Activated CD8-positive, alpha-beta memory T cell treated with anti-CD3 and anti-CD28 coated beads, Interleukin-2, amount 50 U/mL, for 1 hour (primary cell): ENCODE measurements around the gene SDE2.
"Not testable (repeated sequence)": the region's sequence is repeated elsewhere in the genome, so short reads cannot be mapped to it uniquely, and the experiment has no call there.

Experiments used
- DNase-seq: peaks from one replicate; pipeline ENCODE4 v3.0.0-alpha.2; 2020; ENCODE audit errors: extremely low read depth

SDE2 gene

DNA sequence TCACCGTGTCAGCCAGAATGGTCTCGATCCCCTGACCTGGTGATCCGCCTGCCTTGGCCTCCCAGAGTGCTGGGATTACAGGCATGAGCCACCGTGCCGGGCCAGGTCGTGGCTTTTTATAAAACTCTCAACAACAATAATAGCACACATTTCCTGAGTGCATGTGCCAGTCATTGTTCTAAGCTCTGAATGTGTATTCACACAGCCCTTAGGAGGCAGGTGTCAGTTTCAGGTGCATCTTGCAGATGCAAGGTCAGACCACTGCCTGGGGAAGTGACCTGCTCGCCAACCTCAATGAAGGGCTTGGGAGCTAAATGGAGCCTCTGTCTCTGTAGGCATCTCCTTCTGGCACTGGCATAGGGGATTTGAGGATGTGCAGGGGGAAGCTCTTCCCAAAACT, 56.6 kb downstream of the SDE2 start:
- DNase-seq, result no peak

DNA sequence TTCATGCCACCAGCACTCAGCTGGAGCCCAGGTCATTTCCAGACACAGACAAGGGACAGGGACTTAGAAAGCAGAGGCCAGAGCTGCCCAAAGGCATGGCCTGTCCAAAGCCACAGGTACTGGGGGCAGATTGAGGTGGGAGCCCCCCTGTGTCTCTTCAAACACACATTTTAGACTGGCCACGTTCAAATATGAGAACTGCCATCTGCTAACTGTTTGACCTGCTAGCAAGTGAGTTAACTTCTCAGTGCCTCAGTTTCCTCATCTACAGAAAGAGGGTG, 57.3 kb downstream of the SDE2 start:
- no peak for DNase-seq

DNA sequence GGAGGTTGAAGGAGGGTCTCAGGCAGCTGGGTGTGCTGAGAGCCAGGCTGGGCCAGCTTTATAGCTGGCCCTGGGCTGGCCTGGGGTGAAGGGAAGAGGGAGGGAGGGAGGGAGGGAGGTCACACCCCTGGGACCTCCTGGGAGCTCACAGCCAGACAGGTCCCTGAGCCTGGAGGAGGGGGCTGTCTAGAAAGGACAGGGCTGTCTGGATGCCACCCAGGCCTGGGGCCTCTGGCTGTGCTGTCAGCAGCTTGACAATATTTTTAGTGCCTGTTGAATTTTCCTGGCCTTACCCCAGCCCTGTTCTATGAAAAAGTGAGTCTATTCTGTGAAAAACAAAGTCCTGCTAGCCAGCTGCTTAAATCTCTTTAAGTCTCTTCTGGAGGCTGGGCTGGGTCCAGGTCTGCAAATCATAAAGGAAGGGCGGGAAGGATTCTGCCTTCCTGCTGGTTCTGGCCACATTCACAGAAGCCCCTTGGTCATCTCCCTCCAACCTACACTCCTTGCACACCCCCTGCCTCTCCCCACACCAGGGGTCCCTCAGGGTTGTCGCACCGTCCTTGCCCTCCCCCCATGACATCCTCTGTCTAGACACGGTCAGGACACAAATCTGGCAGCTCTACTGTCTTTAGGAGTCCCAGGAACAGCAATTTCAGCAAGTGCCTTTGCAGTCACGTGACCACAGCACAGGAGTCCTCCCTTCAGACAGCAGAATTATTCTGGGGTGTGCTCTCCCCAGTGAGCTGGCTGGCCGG, 57.8 kb downstream of the SDE2 start, which contains the start of gene LEFTY2:
TSS of gene LEFTY2 (minus strand) at position 34 of the 755 bp plus-strand sequence. CDS start 80 bp downstream, outside the sequence.
- no peak for DNase-seq

DNA sequence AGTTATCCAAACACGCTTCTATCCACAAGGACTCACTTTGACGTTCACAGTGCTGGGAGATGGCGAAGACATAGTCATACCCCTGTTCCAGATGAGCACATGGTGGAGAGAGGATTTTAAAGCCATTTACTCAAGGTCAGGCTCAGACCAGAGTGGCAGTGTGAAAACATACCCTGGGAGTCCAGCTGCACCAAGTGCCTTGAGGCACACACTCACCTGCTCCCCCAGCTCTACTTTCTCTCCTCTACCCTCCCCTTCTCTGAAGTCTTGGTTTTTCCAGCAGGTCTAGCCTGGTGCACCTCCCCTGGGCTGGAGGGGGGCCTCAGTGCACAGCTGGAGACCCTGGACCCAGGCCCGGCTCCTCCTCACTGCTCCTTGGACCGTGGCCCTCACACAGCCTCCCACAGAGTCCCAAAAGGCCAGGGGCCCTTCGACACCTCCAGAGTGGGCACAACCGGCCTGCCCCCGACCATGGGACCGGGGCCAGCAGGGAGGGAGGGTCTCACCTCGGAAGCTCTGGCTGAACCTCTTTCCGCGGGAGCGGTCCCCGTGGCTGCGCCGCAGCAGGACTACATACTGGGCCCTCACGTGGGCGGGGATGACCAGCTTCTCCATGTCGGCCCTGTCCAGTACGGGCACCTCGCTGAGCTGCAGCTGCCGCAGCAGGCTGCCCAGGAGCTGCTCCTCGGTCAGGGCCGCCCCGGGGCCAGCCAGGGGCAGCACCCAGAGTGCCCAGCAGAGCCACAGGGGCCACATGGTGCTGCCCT, 58.6 kb downstream of the SDE2 start:
- no peak for DNase-seq

DNA sequence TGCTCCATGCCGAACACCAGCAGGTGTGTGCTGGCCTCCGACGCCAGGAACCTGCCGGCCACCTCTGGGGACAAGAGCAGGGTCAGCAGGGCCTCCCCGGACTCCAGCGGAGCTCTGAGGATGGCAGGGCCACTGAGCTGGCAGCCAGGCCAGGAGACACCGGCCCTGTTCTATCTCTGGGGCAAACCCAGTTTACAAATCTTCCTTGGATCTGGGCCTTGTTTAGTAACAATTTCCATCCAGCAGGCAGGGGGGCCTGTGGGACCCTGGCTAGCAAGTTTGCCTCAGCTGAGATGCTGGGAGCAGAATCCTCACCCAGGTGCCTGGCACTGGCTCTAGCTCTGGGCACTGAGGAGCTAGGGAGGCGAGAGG, 59.2 kb downstream of the SDE2 start:
- DNase-seq, result not testable (repeated sequence)

DNA sequence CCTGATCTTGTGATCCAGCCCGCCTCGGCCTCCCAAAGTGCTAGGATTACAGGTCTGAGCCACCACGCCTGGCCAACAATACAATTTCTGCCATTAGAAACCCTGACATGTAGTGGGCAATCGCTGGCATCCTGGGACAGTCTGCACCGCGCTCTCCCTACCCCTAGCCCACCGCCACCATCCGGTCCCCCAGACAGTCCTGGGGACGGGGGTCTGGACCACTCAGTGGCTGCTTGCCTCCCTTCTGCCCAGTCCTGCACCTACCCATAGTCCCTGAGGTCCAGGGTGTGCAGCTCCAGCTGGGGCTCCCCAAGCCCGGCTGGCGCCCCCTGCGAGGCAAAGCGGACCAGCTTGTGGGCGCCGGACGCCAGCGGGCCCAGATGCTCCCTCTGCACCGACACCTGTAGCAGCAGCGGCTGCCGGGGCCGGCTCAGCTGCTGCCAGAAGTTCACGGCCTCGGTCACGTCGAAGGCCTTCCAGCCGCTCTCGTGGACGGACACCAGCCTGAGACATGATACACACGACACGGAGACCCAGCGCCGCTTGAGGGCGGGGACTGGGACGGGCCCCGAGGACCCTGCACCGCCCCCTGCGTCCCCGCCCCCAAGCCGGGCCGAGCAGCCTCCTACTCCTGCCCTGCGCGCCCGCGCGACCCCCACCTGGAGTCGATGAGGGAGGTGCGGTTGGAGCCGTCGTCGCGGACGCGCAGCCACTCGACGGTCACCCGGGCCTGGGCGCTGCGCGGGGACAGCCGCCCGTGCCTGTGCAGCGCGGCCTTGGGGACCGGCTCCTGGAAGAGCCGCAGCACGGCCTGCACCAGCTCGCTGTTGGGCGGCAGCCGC, 59.8 kb downstream of the SDE2 start:
- not testable (repeated sequence) for DNase-seq

DNA sequence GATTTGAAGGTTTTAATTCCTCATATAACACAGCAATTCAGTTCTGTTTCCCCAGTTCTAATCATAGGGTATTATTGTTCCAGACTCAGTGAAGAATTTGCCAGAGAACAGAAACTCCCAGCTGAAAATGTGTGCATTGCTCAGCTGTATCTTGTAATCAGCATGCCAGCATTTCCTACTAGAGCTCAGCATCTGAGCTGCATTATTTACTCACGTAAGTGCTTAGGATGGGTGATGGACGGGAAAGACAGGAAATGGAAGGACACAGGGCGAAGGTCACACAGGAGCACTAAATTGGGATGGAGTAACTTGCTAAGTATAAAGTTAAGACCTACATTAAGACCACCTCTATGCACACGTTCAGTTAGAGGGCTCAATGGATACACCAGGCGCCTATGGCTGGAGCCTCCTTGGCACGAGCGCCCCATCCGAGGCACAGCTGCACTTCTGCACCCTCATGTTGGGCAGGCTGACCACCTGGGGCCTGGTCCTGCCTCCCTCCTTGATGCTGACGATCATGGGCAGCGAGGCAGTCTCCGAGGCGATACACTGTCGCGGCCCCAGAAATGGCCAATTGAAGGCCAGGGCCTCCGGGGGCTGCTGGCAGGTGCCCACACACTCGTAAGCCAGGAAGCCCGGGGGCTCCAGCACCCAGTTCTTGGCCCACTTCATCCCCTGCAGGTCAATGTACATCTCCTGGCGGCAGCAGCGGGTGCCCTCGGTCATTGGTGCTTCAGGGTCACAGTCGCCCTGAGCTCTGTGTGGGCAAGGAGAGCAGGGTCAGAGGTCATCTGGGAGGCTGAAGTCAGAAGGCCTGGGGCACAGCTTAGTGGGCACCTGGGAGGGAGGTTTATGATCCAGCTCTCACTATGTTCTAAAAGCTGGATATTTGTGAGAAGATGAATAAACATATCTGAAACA, 61.8 kb downstream of the SDE2 start:
- DNase-seq, result no peak

DNA sequence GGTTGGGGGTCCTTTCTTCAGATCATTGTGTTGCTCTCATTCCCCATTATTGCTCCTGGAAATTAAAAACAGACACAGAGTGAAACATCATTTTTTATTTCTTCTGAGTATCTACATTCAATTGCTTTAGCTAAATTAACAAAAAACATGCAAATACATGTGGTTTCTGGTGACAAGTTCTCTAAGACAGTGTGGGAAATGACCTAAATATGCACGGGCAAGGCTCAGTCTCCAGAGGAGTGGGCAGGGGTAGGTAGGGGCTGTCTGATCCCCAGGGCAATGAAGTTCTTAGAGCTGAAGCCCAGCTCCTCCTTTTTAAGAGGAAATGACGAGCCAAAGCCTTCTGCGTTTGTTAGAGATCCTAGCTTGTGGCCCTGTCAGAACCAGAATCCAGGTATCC, 62.6 kb downstream of the SDE2 start:
- DNase-seq, result no peak

DNA sequence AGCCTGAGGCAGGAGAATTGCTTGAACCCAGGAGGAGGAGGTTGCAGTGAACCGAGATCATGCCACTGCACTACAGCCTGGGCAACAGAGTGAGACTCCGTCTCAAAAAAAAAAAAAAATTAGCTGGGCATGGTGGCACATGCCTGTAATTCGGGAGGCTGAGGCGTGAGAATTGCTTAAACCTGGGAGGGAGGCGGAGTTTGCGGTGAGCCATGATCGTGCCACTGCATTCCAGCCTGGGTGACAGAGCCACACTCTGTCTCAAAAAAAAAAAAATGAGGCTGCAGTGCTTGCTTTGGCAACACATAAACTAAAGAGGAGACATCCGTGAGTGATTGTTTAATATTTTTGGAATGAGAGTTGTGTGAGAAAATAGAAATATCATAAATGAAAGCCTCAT, 63.1 kb downstream of the SDE2 start:
- not testable (repeated sequence) for DNase-seq

DNA sequence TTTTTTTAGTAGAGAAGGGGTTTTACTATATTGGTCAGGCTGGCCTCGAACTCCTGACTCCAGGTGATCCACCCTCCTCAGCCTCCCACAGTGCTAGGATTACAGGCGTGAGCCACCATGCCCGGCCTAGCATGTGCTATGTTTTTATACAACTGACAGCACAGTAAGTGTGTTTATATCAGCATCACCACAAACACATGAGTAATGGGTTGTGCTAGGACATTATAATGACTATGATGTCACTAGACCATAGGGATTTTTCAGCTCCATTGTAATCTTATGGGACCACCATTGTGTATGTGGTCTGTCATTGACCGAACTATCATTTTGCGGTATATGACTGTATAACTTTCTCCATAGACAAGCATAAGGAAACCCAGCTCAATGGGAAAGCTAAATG, 64.4 kb downstream of the SDE2 start:
- no peak for DNase-seq

DNA sequence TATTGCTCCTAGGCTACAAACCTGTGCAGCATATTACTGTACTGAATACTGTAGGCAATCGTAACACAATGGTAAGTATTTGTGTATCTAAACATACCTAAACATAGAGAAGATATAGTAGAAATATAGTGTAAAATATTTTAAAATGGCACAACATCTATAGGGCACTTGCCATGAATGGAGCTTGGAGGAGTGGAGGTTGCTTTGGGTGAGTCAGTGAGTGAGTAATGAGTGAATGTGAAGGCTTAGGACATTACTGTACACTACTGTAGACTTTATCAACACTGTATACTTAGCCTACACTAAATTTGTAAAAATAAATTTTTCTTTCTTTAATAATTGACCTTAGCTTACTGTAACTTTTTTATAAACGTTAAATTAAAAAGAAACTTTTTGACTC, 66.1 kb downstream of the SDE2 start:
- DNase-seq, result no peak
